Measurements from ENCODE around the gene PKHD1. TPM values are rescaled to one million over a fixed set of nuclear protein-coding genes. Genes with fewer than 3 reads are reported as not detected.

Gene PKHD1
- total and polyA plus RNA-seq, 2 of the 13 experiments (the other 11 are each of a cell fraction or from before 2014, with no cell fraction given): 0.01 to 0.13 TPM

- ChIA-PET CTCF (ENCODE audit: low intra/inter-chr PET ratio, low total read pairs) (no interaction called here), POLR2A (no interaction called here)
- H2AFZ ChIP-seq (ENCODE audit: low read length): no peak overlapping the region
- 20% methylated on average over 3 of the region's 3 CpGs for WGBS (ENCODE audit: low lambda C conversion rate)
- no peak overlapping the region for H3K4me3 ChIP-seq (replicated peaks in 1 of 3; ENCODE audit: insufficient read depth in 1 of 3, low read depth in 2 of 3, low read length in 3 of 3)
- H3K79me2 ChIP-seq (ENCODE audit: insufficient read depth, low read length): no peaks in the 10 kb centered on the region
- H3K4me2 ChIP-seq (ENCODE audit: low read depth, low read length): no peak overlapping the region
- H3K36me3 ChIP-seq (replicated peaks in 1 of 2; ENCODE audit: control insufficient read depth in 1 of 2, insufficient read depth in 2 of 2, low read length in 2 of 2): no peaks in the 10 kb centered on the region
- no peaks in the 10 kb centered on the region for H3K9me3 ChIP-seq (ENCODE audit: low read length)
- no peaks in the 10 kb centered on the region for H3K27me3 ChIP-seq (ENCODE audit: control insufficient read depth in 1 of 2, insufficient read depth in 2 of 2, low read length in 2 of 2)
- BruUV-seq (replicated peaks): no TSS peak
- no peaks in the 10 kb centered on the region for H4K20me1 ChIP-seq (ENCODE audit: insufficient read depth, low read length)
- no peak overlapping the region for H3K9ac ChIP-seq (ENCODE audit: insufficient read depth, low read depth, low read length)
- FAIRE-seq: no peak
- in situ Hi-C loops (cut with HindIII; ENCODE audit: extremely low pct_ligation_motif_present, low pct_unique_long_range_greater_than_20kb) (no loop called here), intact Hi-C loops (cut with micrococcal nuclease; ENCODE audit: unreplicated experiment) (no loop called here)
- no peak for TF ChIP-seq ZNF513 (CRISPR knock-in tag; conservative IDR thresholded peaks at IDR 0.05)
- peak; percentile 73 for TF ChIP-seq FOXA3 (CRISPR knock-in tag; IDR thresholded peaks at IDR 0.05)
- TF ChIP-seq FOXA1 (IDR thresholded peaks at IDR 0.05): no peak
- peak; percentile 56 for TF ChIP-seq FOXA1 (CRISPR knock-in tag; IDR thresholded peaks at IDR 0.05)
- ATAC-seq: peak; percentile 57; the same call in 2 of the 3 replicates
- DNase-seq (ENCODE audit: low spot score): peak; percentile 13
- H3K4me1 ChIP-seq (ENCODE audit: insufficient read depth, low read length): no peaks in the 10 kb centered on the region
- no peak overlapping the region for H3K27ac ChIP-seq (ENCODE audit: extremely low read length, insufficient read depth, low read length)
Measured at GRCh38 chr6:51892339-51892738, 195.1 kb downstream of the PKHD1 start.

- no peaks in the 10 kb centered on the region for H3K36me3 ChIP-seq (replicated peaks in 1 of 2; ENCODE audit: control insufficient read depth in 1 of 2, insufficient read depth in 2 of 2, low read length in 2 of 2)
- H3K9ac ChIP-seq (ENCODE audit: insufficient read depth, low read depth, low read length): no peak overlapping the region
- no peak for DNase-seq (ENCODE audit: low spot score)
- no peak overlapping the region for H3K4me2 ChIP-seq (ENCODE audit: low read depth, low read length)
- no peak overlapping the region for H3K4me3 ChIP-seq (replicated peaks in 1 of 3; ENCODE audit: insufficient read depth in 1 of 3, low read depth in 2 of 3, low read length in 3 of 3)
- in situ Hi-C loops (cut with HindIII; ENCODE audit: extremely low pct_ligation_motif_present, low pct_unique_long_range_greater_than_20kb) (no loop called here), intact Hi-C loops (cut with micrococcal nuclease; ENCODE audit: unreplicated experiment) (no loop called here)
- CTCF ChIA-PET (ENCODE audit: low intra/inter-chr PET ratio, low total read pairs): no interaction called here
- no peaks in the 10 kb centered on the region for H3K4me1 ChIP-seq (ENCODE audit: insufficient read depth, low read length)
- H3K27me3 ChIP-seq (ENCODE audit: control insufficient read depth in 1 of 2, insufficient read depth in 2 of 2, low read length in 2 of 2): no peaks in the 10 kb centered on the region
- H3K79me2 ChIP-seq (ENCODE audit: insufficient read depth, low read length): no peaks in the 10 kb centered on the region
- ATAC-seq: no peak
- no peaks in the 10 kb centered on the region for H3K9me3 ChIP-seq (ENCODE audit: low read length)
- no peaks in the 10 kb centered on the region for H4K20me1 ChIP-seq (ENCODE audit: insufficient read depth, low read length)
- BruUV-seq (replicated peaks): no TSS peak
- WGBS (ENCODE audit: low lambda C conversion rate): 10% methylated on average over 4 of the region's 4 CpGs
- no peak overlapping the region for H2AFZ ChIP-seq (ENCODE audit: low read length)
- no peak overlapping the region for H3K27ac ChIP-seq (ENCODE audit: extremely low read length, insufficient read depth, low read length)
- no peak for FAIRE-seq
- POLR2A ChIA-PET: no interaction called here
- TF ChIP-seq RARA (CRISPR knock-in tag; IDR thresholded peaks at IDR 0.05) (no peak), SATB2 (CRISPR knock-in tag; IDR thresholded peaks at IDR 0.05) (no peak), ZNF773 (CRISPR knock-in tag; IDR thresholded peaks at IDR 0.05; ENCODE audit: borderline replicate concordance) (no peak), SMARCC2 (IDR thresholded peaks at IDR 0.05) (no peak), ZNF556 (CRISPR knock-in tag; IDR thresholded peaks at IDR 0.05; ENCODE audit: borderline replicate concordance) (no peak), ZBTB33 (CRISPR knock-in tag; IDR thresholded peaks at IDR 0.05) (no peak), ZNF792 (CRISPR knock-in tag; IDR thresholded peaks at IDR 0.05) (no peak), SPEN (CRISPR knock-in tag; IDR thresholded peaks at IDR 0.05; ENCODE audit: low read depth) (no peak), ZHX1 (CRISPR knock-in tag; IDR thresholded peaks at IDR 0.05; ENCODE audit: low read depth) (no peak), RFXAP (CRISPR knock-in tag; IDR thresholded peaks at IDR 0.05; ENCODE audit: borderline replicate concordance) (no peak), ZNF326 (CRISPR knock-in tag; IDR thresholded peaks at IDR 0.05; ENCODE audit: borderline replicate concordance) (no peak)
Measured at GRCh38 chr6:51891784-51892183, 195.6 kb downstream of the PKHD1 start.

Measured in HepG2 (cell line).